WERI-Rb-1 (cell line): ENCODE results near the gene C1R.

Experiments used
- DNase-seq: peaks from one replicate; pipeline ENCODE4 v3.0.0-alpha.2; 2020
- H3K27ac ChIP-seq: fragments of 250-450 bp; sonication (Bioruptor Pico); 2 replicates; pipeline ENCODE4 v1.5.1; 2020; ENCODE audit warnings: mild to moderate bottlenecking, moderate library complexity
- H3K27me3 ChIP-seq: fragments of 250-450 bp; sonication (Bioruptor Pico); 2 replicates; pipeline ENCODE4 v1.5.1; 2021; ENCODE audit warnings: mild to moderate bottlenecking, low read depth, moderate library complexity; ENCODE audit not compliant: insufficient read depth, severe bottlenecking
- H3K36me3 ChIP-seq: fragments of 250-450 bp; sonication (Bioruptor Pico); 2 replicates; pipeline ENCODE4 v1.5.1; 2020; ENCODE audit warnings: mild to moderate bottlenecking, moderate library complexity
- H3K4me3 ChIP-seq: 2 replicates; pipeline ENCODE4 v1.5.1; 2011; ENCODE audit warnings: low read depth, mild to moderate bottlenecking, control low read depth, low read length
- H3K9me3 ChIP-seq: fragments of 250-450 bp; sonication (Bioruptor Pico); 2 replicates; pipeline ENCODE4 v1.5.1; 2021; ENCODE audit warnings: mild to moderate bottlenecking, moderate library complexity; ENCODE audit not compliant: severe bottlenecking
- CTCF ChIP-seq: IDR thresholded peaks from 2 replicates; pipeline ENCODE4 v1.5.1; 2011; ENCODE audit warnings: low read depth, mild to moderate bottlenecking, control low read depth, inconsistent platforms, low read length

The C1R gene

DNA sequence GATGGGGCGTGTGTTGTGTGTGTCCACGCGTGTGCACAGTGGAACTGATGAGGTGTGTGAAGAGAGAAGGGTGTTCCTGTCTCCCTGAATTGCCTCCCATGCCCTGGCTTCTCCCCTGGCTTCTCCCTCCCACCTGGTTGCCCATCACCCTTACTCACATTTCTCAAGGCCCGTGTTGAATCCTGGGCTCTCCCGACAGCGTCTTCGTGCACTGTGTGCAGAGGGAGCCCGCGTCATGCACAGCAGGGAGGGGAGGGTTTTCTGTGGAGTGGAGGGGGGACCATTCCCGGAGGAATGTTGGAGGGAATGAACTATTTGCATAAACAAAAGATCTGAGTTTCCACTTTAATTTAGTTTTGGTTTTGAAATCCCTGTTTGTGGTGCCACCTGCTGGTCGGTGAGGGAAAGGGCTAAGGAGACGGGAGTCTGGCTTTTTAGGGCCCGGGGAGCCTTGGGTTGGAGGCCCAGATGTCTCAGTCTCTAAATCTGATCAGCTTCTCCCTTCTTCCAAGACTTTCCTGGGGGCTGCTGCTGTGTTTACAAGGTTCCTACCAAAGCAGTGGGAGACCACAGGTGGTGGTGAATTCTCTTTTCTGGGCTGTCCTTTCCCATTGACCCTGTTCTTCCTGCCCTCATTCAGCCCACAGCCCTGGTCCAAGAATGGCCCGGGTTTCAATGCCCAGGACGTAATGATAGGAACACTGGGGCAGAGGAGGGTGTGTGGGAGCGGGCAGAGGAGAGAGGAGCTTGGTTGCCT is at the start of gene C1R:
C1R (minus strand) TSS at position 217 of the 757 bp plus-strand sequence; CDS start at position 160, 57 bp downstream.
- TF ChIP-seq CTCF: peak; percentile 77
- no peaks in the 10 kb centered on the region for H3K9me3 ChIP-seq
- no peak within 1 kb of the TSS for H3K27ac ChIP-seq
- H3K27me3 ChIP-seq: no peaks in the 10 kb centered on the region
- H3K4me3 ChIP-seq: peak within 1 kb of the TSS; percentile 7
- no peaks in the 10 kb centered on the region for H3K36me3 ChIP-seq
- DNase-seq: peak; percentile 62

DNA sequence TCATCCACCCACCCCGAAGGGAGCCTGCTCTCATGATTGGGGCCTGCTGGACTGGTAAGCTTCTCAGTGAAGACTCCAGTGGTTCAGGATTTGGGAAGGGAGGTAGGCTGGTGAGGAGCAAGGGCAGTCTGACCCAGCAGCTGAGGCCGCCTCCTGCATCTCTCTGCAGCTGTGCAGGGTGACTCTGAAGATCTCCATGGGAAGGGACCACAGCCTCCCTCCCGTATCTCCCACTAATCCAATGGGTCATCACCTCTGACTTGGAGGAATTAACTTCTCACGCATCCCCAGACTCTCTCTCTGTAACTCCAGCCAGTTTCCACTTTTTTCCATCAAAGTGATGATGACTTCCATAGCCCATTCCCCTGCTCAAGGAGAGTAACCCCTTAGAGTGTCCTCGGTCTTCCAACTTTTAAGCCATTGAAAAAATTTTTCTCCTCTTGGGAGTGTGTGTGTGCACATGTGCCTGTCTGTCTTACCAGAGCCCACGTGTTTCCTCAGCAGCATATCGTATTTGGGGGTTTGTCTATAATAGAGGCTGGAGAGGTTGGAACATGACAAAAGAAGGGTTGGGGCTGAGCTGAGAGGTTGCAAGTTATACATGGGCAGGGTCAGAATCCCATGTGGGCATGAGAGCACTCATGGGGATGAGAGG is 49.2 kb upstream of the C1R start:
- no peaks in the 10 kb centered on the region for H3K9me3 ChIP-seq
- peaks cover 32% of the 10 kb centered on the region for H3K36me3 ChIP-seq
- no peak for TF ChIP-seq CTCF
- no peak overlapping the region for H3K4me3 ChIP-seq
- no peaks in the 10 kb centered on the region for H3K27me3 ChIP-seq
- no peak overlapping the region for H3K27ac ChIP-seq
- no peak for DNase-seq

- no peaks in the 10 kb centered on the region for H3K27me3 ChIP-seq
- TF ChIP-seq CTCF: no peak
- H3K4me3 ChIP-seq: no peak overlapping the region
- peaks cover 50% of the 10 kb centered on the region for H3K36me3 ChIP-seq
- H3K9me3 ChIP-seq: no peaks in the 10 kb centered on the region
- DNase-seq: no peak
- H3K27ac ChIP-seq: no peak overlapping the region
These were observed 47.0 kb upstream of the C1R start for GRCh38 chr12:7139200-7139599.

DNA sequence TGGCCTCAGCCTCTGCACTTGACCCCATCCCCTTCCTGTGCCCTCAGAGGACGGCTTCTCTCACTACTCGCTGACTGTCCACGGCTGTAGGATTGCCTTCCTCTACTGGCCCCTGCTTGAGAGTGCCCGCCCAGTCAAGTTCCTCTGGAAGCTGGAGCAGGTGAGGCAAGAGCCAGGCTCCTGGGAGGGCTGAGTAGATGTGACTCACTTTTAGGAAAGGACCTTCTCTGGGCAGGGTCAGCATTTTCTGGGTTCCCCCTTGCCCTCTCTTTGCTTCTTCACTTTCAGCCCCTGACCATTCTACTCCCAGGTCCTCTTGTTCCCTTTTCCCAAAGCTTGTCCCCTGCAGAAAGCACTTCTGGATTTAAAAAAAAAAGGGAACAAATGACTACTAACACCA is 45.7 kb upstream of the C1R start:
- Histone ChIP-seq H3K4me3 (no peak overlapping the region), H3K27ac (no peak overlapping the region)
- TF ChIP-seq CTCF: no peak

GRCh38 chr12:7136676-7137075 is 44.4 kb upstream of the C1R start:
- no peak for DNase-seq
- Histone ChIP-seq H3K27ac (no peak overlapping the region), H3K36me3 (peaks cover 52% of the 10 kb centered on the region), H3K4me3 (no peak overlapping the region), H3K9me3 (no peaks in the 10 kb centered on the region), H3K27me3 (no peaks in the 10 kb centered on the region)
- no peak for TF ChIP-seq CTCF

More for the DNA sequence above, 45.7 kb upstream of the C1R start:
- Histone ChIP-seq H3K9me3 (no peaks in the 10 kb centered on the region), H3K36me3 (peaks cover 52% of the 10 kb centered on the region), H3K27me3 (no peaks in the 10 kb centered on the region)
- no peak for DNase-seq
